T-helper 2 cell (primary cell): ENCODE results near the gene COPB1.

Source experiments
- DNase-seq, 5 experiments: peaks; one replicate each; pipeline versions ENCODE4 v3.0.0 to v3.0.0-alpha.2; 2012 to 2022

The COPB1 gene

DNA sequence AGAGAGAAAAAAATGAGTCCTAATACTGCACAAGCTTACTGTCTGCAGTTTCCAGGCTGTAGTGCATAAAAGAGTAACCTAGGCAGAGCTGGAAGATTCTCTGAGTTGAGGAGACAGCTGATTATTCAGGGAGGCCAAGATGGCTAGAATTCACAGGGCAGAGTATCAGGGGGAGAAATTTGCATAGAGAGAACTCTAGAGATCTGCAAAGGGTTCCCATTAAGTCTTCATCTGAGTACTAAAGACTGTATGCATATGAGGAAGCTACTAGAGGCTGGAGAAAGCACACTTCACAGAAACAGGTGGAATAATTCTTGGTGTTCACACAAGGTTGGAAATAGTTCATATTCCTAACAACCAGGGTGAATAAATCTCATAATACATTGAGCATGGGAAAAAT, 74.0 kb downstream of the COPB1 start:
- DNase-seq = no peak

DNA sequence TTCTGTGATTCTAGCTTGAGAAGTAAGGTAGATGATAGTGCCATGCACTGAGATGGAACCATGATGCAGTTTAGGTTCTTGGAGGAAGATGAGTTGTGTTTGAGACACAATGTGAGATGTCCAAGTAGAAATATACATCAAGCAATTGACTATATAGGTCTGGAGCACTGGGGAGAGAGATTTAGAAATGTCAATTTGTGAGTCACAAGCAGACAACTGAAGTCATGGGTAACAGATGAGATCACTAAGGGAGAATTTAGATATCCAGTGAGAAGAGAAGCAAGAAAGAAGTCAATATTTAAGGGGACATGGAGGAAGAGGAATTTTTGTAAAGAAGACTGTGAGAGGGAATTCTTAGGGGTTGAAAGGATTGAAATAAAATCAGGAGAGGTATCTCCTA, 75.5 kb downstream of the COPB1 start:
- DNase-seq = no peak

DNA sequence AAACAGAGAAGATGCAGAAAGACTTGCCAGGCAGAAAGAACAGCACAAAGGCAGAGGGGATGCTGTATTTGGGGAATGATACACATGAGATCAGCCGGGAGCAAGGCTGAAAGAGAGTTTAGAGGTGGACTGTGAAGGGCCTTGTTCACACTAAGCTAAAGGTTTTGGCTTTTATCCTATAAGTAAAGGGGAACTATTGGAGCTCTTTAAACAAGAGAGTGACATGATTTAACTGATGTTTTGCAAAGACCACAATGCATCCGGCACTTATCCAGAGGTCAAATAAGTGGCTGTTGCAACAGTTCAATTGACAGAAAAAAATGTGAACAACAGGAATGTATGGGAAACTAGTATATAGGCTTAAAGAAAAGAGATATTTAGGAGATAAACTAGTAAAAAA, 76.0 kb downstream of the COPB1 start:
- DNase-seq = no peak

DNA sequence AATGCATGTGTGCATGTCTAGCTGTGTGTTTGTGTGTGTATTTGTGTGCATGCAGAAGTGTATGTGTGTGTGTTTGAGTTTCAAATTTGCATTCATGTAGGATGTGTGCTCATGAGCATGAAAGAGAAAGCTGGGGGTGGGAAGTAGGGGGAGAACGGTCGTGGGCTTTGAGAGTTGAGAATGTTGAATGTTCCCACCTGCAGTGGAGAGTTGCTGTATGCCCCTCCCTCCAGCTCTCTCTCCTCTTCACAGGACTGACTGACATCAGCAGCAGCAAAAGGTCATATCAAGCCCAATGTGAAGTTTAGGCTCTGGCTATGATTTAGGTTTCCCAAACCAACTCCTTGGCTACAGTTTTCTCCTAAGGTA, 76.8 kb downstream of the COPB1 start:
- no peak for DNase-seq

DNA sequence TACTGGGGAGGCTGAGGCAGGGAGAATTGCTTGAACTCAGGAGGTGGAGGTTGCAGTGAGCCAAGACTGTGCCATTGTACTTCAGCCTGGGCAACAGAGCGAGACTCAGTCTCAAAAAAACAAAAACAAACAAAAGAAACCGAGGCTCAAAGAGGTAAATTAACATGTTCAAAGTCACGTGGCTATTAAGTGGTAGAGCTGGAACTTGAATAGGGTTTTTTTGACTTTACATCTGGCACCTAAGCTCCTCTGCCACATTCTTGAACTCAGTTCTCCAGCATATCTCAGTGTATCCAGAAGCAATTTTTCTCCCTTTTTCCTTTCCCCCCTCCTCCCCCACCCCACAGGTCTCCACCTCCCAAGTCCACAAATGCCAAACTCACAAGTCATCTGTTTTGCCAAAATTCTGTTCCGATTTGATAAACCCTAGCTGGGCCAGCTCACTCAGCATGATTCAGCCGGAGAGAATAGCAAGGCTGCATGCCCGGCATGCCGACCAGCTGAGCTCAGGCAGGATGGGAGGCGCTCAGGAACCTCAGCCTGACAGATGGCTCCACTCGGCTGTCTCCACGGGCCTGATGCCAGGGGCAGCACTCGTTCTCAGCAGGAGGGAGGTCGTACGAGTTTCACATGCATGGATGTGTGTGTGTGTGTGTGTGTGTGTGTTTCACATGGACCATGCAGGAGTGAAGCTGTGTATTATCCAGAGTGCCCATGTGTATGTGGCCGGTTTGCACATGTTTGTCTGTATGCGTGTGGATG, 77.4 kb downstream of the COPB1 start:
- DNase-seq = no peak

DNA sequence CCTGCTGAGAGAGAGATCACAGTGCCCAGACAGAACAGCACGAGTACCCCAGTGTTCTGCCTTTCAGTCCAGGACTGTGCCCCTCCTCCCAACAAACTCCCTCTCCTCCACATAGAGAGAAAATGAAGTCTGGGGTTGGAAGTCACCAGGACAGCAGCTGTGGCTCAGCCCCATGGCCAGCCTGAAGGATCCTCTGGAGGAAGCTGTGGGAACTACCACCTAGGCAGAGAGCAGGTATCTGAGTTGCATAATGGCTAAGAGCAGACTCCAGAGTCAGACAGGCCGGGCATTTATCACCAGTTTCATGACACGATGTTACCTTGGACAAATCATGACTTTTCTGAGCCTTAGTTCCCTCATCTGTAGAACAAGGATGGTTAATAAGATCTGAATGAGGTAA, 79.4 kb downstream of the COPB1 start:
- DNase-seq = no peak

DNA sequence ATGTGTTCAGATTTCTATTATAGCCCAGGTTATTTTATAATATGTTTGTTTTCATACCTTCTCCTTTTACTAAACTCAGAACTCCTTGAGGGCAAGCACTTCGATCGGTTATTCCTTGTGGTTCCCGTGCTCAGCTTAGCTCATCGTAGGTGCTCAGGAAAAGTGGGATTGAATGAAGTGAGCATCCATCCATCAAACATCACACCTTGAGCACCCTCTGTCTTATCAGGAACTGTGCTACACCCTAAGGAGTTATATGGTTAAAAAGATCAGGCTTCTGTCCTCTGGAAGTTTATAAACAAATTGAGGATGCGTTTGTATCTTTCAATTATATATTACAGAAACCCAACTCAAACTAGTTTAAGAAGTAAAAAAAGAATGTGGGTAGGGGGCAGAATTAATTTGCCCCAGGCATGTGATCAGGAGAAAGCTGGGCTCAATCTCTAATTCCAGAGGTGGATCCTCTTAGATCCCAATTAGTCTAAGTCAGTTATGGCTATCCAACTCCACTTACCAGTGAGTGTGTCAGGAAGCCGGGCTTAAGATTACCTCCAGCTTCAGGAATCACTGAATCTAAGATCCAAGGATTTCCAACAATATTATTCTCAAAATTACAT, 80.7 kb downstream of the COPB1 start:
- DNase-seq = peak in 1 of 5 experiments; percentile 8

DNA sequence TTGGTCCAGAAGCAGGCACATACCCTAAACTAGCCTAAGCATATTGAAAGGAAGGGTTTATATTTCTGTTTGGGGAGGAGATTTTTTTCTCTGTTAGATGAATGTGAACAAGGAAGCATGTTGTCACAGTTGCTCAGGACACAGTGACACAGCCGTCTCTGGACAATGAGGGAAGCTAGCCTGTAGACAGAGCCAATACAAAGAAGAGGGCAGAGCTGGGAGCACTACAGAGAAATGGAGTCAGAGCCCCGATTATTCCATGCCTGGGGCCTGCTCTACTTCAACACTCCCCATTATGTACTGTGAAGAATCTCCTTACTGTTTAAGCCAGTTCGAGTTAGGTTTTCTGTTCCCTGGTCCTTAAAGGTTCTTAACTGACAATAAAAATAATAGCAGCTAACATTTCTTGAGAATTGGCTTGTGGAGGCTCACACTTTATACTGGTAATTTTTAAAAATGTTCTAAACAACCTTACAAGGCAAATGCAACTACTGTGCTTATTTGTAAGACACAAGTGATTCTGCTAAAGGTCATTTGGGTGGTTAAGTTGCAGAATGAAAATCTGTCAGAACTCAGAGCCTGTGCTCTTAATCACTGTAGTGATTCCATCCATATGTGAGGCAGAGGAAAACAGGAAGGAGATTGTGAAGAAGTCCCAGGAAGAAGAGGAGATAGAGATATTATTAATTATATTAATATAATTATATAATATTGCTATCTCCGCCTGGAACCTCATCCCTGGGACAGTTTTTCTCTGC, 81.8 kb downstream of the COPB1 start:
- DNase-seq = no peak

DNA sequence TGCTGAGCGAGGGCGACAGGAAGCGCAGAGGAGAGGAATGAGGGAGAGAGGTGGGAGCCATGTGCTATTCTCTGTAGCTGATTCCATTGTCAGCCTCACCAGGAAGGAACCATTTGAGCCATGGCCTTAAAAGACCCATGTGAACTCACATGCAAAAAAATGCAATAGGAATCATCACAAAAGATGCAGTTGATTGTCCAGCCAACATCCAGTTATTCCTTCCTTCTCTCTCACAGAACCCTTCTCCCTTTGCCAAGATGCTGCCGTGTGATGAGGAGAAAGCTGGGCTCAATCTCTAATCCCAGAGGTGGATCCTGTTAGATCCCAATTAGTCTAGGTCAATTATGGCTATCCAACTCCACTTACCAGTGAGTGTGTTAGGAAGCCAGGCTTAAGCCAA, 82.4 kb downstream of the COPB1 start:
- no peak for DNase-seq

DNA sequence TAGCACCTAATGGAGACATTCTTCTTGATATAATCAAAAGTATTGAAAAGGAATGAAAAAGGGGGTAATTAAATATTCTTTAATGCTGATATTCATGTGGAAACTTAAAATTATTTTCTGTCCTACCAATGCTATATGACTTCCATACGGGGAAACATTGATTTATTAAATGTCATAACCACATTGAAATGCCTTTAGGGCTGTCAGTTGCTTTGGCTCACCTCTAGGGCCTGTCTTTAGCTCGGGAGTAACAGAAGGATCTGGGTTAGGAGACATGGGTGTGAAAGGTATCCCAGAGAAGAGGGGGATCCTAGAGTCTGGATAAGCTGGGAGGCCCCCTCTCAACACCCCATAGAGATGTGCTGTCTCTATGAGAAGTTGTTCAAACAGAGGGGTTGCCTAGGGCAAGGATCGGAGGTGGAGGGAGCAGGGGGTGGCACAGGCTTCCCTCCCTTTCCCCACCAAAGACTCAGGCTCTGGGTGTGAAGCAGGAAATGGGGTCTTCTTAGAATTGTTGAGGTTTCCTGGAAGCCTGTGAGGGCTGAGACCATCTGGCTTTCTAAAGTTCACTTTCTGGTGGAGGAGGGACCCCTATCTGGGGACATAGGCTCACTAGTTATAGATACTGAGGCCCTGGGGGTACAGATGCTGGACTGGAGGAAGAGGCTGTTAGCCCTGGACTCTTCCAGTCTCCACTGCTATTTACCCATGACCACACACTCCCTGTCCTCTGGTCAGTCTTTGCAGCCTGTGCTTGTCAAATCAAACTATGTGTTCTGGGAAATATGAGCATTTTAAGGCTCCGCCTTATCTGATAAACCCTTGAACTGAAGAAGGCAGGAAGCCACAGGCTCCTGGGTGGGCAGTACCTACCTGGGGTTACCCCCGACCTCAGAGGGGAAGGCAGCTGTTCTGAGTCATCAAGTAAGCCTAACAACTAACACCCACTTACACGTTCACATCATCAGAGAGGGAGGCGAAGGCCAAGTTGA, 84.8 kb downstream of the COPB1 start:
- peak in 4 of 5 experiments; percentile 29 to 96 (median 60) for DNase-seq

DNA sequence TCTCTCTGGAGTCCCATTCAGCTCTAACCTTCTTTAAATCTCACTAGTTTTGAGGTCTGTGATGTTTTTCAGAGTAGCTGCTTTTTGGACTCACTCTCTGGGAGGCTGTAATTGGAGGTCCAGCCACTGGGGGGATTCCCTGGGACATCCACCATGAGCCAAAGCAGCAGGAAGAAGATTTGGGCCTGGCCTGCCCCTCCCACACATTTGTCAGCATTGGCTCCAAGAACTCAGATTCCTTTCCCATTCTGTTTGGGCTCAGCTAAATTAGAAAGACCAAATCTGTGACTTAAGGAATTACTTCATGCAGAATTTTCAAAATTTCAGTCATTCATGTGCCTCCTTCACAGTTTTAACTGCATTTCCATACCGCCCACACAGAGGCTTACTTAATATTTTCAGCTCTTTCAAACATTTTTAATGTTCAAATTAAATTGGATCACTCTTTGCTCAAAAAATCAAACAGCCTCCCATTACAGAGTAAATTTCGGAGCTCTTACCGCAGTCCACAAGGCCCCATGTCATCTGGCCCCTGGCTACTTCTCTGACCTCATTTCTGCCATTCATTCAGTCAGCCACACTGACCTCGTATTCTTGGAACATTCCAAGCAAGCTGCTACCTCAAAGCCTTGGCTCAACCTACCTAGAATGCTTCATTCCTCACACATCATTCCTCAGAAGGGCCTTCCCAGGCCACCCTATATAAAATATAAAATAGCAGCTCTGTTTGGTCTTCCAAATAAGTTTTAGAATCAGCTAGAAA, 86.1 kb downstream of the COPB1 start:
- DNase-seq = peak in 1 of 5 experiments; percentile 13

DNA sequence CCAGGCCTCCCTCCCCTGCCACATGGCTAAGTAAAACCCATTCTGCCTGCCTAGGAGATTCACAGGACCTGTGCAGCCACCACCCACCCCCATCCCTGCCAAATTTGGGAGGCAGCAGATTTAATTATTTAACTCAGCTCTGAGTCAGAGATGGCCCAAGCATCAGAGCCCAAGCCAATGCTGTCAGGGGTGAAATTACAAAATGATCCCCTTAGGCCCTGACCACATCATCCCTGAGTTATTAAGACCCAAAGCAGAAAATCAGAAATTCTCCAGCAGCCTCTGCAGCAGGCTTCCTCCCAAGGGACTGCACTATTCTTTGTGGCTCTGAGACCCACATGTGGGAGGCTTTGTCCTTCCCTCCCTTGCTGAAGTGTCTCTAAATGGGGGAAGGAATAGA, 87.8 kb downstream of the COPB1 start:
- DNase-seq = no peak

DNA sequence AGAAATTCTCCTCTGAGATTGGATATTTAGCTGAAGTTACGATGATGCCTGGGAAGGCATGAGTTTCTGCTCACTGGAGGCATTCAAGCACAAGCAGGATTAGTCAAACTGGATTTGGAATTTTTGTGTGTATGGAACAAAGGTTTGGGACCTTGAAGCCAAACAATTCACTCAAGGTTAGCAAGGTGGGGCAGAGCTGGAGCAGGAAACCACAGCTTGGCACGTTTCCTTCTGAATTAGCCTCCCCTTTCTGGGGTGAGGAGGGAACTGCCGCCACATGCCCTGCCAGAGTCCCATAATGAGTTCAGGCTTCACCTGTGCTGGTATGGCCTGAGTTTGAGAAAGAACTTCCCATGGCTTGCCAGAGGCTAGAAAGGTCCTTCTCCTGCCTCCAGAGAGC, 89.7 kb downstream of the COPB1 start:
- DNase-seq = no peak

DNA sequence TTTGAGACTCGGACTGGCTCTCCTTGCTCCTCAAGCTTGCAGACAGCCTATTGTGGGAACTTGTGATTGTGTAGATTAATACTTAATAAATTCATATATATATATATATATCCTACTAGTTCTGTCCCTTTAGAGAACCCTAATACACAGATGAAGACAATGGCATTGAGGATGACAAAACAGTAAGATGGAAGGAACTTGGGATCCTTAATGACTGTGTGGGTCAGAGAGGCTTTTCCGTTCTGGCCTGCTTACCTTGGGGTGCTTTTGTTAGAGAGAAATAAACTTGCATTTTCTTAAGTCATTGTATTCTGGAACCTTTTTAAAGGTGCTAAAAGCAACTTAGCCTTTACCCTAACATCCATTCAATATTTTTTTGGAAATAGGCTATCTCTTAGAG, 91.0 kb downstream of the COPB1 start:
- DNase-seq = no peak
